ENCODE measurements around the gene EXD3.

DNA sequence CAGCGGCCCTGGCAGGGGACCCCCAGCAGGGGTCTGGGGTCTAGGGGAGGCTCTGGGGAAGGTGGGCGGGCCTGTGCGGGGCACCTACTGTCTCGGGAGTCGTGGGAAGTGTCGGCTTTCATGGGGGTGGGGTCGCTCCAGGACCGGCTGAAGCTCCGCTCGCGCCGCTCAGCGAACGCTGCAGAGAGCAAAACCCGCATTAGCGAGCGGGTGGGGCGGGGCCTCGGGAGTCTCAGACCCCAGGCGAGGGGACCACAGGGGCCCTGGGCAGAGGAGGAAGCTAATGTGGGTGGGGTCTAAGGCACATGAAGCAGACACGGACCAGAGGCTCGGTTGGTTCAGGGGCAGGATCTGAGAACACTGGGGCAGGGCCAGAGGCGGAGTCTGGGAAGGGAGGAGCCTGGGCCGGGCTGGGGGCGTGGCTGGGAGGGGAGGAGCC, 30.7 kb upstream of the EXD3 start:
- TF ChIP-seq POLR2A (IDR thresholded peaks at IDR 0.05; ENCODE audit: low read length) (no peak), GATA1 (IDR thresholded peaks at IDR 0.05; ENCODE audit: low read depth, low read length) (no peak)
